Calu3 (cell line): ENCODE data around the gene BCOR. TPM values are rescaled to one million over a fixed set of nuclear protein-coding genes. Genes with fewer than 3 reads are reported as not detected.
A peak's percentile ranks its signal among the peaks of the same experiment; 100 is the strongest.

Source experiments
- BruUV-seq: library from RNA; stranded (reverse); fragments of 400-500 nt; replicated peaks from 2 replicates; lab custom pipeline; 2021; lab: Mats Ljungman, UMichigan
- CTCF ChIA-PET: fragments of 300-600 bp; sonication (Branson Sonifier 250); formaldehyde crosslinking; loops from one replicate; lab custom pipeline; 2022; ENCODE audit warnings: antibody characterized with exemption; lab: Charles Lee
- DNase-seq: peaks from one replicate; pipeline ENCODE4 v3.0.0; 2022
- H3K27ac Mint-ChIP-seq: one replicate; pipeline ENCODE4 v1.8.0; 2022; ENCODE audit warnings: mixed read lengths; ENCODE audit not compliant: unreplicated experiment
- H3K27me3 Mint-ChIP-seq: one replicate; pipeline ENCODE4 v1.8.0; 2022; ENCODE audit warnings: mixed read lengths; ENCODE audit not compliant: unreplicated experiment
- H3K36me3 Mint-ChIP-seq: one replicate; pipeline ENCODE4 v1.8.0; 2022; ENCODE audit warnings: mild to moderate bottlenecking, moderate library complexity, mixed read lengths; ENCODE audit not compliant: insufficient read depth, unreplicated experiment
- H3K4me1 Mint-ChIP-seq: one replicate; pipeline ENCODE4 v1.8.0; 2022; ENCODE audit warnings: mild to moderate bottlenecking, low read depth, mixed read lengths; ENCODE audit not compliant: unreplicated experiment
- H3K4me3 Mint-ChIP-seq: one replicate; pipeline ENCODE4 v1.8.0; 2022; ENCODE audit warnings: mild to moderate bottlenecking, low read depth, moderate library complexity, mixed read lengths; ENCODE audit not compliant: unreplicated experiment
- H3K9me3 Mint-ChIP-seq: one replicate; pipeline ENCODE4 v1.8.0; 2022; ENCODE audit warnings: low read depth, mixed read lengths; ENCODE audit not compliant: unreplicated experiment
- CTCF ChIP-seq: fragments of 200-600 bp; IDR thresholded peaks from one replicate; pipeline ENCODE4 v1.8.0; 2022; ENCODE audit warnings: antibody characterized with exemption; ENCODE audit not compliant: unreplicated experiment
- intact Hi-C: fragments of 100-400 bp; cut with micrococcal nuclease; formaldehyde crosslinking; loops from one replicate; pipeline ENCODE4 v1.10.0; 2022; ENCODE audit not compliant: unreplicated experiment
- total RNA-seq: library from RNA; stranded (reverse); gene quantifications from 2 replicates; pipeline ENCODE4 v1.2.3, GENCODE V29; 2022

BCOR gene
- total RNA-seq, 1 experiment from 2014 or later, result 21.1 TPM

GRCh38 chrX:40095583-40096394 lies 2.0 kb downstream of the BCOR start:
- Mint-ChIP-seq H3K9me3 (no peaks in the 10 kb centered on the region), H3K27me3 (peaks cover 24% of the 10 kb centered on the region), H3K36me3 (peaks cover 68% of the 10 kb centered on the region), H3K4me1 (peaks cover 37% of the 10 kb centered on the region), H3K27ac (peak overlapping the region; percentile 27), H3K4me3 (peak overlapping the region; percentile 83)
- BruUV-seq, result no TSS peak
- CTCF ChIA-PET, result interaction anchor here (0.9 kb wide), 1 partner anchor 13 kb away, joined by 8 read pairs; no protein-coding TSS in a partner anchor
- DNase-seq, result peak; percentile 12
- TF ChIP-seq CTCF, result no peak
- intact Hi-C loops, result loop anchor here (5.0 to 10.0 kb wide), 2 partner anchors 281 to 363 kb away; no protein-coding TSS in a partner anchor

GRCh38 chrX:40094900-40095582 lies 2.7 kb downstream of the BCOR start:
- H3K4me1 Mint-ChIP-seq, result peaks cover 39% of the 10 kb centered on the region
- peak overlapping the region; percentile 27 for H3K27ac Mint-ChIP-seq
- CTCF ChIA-PET, result interaction anchor here (0.5 to 0.9 kb wide), 3 partner anchors 9 to 207 kb away, joined by 4 to 8 read pairs (median 5); no protein-coding TSS in a partner anchor
- H3K36me3 Mint-ChIP-seq, result peaks cover 67% of the 10 kb centered on the region
- intact Hi-C loops, result loop anchor here (5.0 to 10.0 kb wide), 2 partner anchors 280 to 363 kb away; no protein-coding TSS in a partner anchor
- H3K9me3 Mint-ChIP-seq, result no peaks in the 10 kb centered on the region
- H3K27me3 Mint-ChIP-seq, result peaks cover 24% of the 10 kb centered on the region
- BruUV-seq, result TSS peak; percentile 28
- TF ChIP-seq CTCF, result no peak
- no peak for DNase-seq
- H3K4me3 Mint-ChIP-seq, result peak overlapping the region; percentile 83

GRCh38 chrX:40094041-40094899 lies 3.5 kb downstream of the BCOR start:
- intact Hi-C loops, result loop anchor here (10.0 kb wide), 1 partner anchor 279 kb away; no protein-coding TSS in a partner anchor
- H3K27me3 Mint-ChIP-seq, result peaks cover 24% of the 10 kb centered on the region

More at GRCh38 chrX:40094041-40094899, 3.5 kb downstream of the BCOR start:
- Mint-ChIP-seq H3K9me3 (no peaks in the 10 kb centered on the region), H3K4me3 (peak overlapping the region; percentile 83), H3K36me3 (peaks cover 59% of the 10 kb centered on the region), H3K4me1 (peaks cover 39% of the 10 kb centered on the region), H3K27ac (peak overlapping the region; percentile 27)
- CTCF ChIA-PET, result interaction anchor here (0.5 to 0.6 kb wide), 2 partner anchors 8 to 206 kb away, joined by 4 to 5 read pairs; no protein-coding TSS in a partner anchor
- no peak for TF ChIP-seq CTCF
- DNase-seq, result peak; percentile 21
- no TSS peak for BruUV-seq
